AG20443 (cell line): ENCODE results near the gene SMYD1.

ENCODE experiments used
- DNase-seq: peaks from one replicate; pipeline ENCODE4 v3.0.0; 2012; ENCODE audit warnings: low spot score, mixed read lengths

SMYD1 gene

DNA sequence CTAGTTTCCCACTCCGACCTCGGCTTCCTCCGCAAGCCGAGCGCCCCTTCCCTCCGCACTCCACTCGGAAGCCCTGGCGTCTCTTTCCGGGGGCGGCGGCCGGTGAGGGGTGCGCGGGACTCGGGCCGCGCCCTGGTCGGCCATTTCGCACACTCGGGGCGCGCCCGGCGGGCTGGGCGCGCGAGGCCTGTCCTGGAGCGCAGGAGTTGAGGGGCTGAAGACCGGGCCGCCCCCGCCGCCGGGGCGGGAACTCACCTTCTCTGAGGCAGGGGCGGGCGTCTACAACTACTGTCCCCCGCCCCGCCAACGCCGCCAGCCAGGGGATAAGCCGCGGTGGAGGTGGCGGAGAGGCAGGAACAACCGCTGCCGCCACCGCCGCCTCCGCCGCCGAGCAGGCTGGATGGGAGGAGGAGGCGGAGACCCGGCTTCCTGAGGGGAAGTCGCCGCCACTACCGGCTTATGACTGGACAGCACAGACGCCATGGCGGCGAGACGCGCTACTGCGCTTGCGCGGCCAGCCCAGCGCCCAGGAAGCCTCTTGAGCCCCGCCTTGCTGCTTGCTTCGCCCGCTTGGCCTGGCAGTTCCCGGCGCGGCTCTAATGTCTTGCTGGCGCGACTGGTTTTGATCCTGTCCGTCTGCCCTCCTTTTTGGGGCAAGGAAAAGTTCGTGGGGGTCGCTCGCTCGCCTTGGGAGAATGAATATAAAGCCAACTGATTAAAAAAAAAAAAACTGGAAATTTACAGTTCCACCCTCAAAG lies 12.1 kb upstream of the SMYD1 start, which contains the start of gene KRCC1:
Gene KRCC1 (minus strand): TSS at position 413 of the 758 bp plus-strand sequence. CDS start 27,220 bp downstream, outside the sequence.
- DNase-seq: peak; percentile 99

DNA sequence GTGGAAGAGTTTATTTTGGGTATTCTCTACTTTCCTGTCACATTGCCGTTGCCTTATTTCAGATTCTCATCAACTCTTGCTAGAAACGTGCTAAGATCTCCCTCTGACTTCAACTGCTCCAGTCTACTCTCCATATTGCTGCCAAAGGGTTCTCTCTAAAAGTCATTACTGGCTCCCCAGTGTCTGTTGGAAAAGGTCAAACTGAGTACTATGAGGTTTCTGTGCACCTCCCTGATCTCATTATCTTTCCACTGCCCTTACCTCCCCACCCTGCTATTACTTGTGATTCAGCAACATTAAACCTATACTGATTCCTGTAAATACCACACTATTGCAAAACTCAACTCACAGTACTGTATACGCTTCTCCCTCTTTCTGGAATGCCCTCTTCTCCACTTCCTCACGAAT lies 10.2 kb upstream of the SMYD1 start:
- DNase-seq: no peak

DNA sequence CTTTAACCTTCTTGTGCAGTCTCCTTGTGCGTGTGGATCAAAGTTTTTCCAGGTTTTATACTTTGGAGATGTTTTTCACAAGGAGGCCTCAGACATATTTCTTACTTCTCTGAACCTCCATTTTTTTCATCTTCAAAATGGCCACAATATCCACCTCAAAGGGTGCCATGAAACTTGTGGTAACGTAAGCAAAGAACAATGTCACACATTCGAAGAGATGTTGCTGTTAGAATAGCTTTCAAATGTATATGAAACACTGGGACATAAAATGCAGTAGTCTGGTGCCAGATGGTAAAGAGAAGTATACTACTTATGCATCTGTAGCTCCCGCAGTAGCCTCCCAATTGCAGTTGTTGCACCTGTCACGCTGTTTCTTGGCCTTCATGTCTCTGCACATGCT lies 9.4 kb upstream of the SMYD1 start:
- no peak for DNase-seq

GRCh38 chr2:88059979-88060906 lies 7.4 kb upstream of the SMYD1 start:
- peak; percentile 67 for DNase-seq

DNA sequence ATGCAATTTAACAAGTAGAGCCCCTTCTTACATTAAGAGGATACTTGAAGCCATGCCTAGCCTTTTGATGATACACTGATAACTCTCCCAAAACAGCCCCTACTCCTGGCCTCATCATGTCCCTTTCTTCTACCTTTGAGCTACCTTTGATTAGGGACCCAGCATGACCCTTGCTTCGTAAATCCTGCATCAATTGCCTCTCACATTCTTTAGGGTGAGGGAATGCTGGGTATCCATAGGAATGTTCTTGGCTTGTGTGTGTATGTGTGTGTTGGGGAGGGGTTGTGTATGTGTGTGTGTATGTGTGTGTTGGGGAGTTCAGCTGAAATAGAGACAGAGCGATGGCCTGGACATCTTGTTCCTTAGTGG lies 6.7 kb upstream of the SMYD1 start:
- no peak for DNase-seq

- DNase-seq: no peak
Measured at GRCh38 chr2:88061295-88061694, 6.3 kb upstream of the SMYD1 start.

GRCh38 chr2:88066543-88066942 lies 1.1 kb upstream of the SMYD1 start:
- DNase-seq: no peak

DNA sequence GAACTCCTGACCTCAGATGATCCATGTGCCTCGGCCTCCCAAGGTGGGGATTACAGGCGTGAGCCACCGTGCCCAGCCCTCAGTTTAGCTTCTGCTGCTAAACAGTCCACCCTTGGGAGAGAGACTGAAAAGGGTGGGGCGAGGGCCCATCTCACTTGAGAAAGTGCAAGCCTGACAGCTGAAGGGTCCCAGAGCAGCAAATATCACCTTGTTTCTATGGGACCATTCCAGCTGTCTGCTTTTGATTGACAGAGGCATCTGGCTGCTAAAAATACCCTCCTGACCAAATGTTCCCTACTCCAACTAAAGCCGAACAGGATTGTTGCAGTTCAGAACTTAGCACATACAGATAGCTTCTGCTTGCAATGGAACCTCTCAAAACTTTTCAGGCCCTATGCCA lies 436 bp upstream of the SMYD1 start:
- no peak for DNase-seq

- DNase-seq: no peak
Measured at GRCh38 chr2:88068044-88068443, 419 bp downstream of the SMYD1 start.

- DNase-seq: no peak
Measured at GRCh38 chr2:88069117-88069516, 1.5 kb downstream of the SMYD1 start.

GRCh38 chr2:88070055-88070454 lies 2.4 kb downstream of the SMYD1 start:
- DNase-seq: no peak

DNA sequence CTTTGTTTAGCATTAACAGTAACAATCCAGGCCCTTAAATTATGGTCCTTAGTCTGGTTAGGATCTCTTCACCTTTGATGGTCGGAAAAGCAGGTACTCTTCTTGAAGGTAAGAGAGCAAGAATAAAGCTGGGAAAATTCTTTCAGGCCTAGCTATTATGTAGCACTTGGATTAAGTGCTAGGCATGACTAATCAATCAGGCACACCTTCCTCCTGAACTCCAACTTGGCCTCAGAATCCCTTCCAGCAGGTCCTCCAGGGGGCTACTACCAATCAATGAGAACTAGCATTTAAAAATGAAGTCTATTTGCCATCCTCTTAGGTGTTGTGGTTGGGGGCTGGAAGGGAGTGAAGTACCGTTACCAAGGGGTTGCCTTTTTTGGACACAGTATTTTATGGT lies 3.7 kb downstream of the SMYD1 start:
- no peak for DNase-seq

- DNase-seq: no peak
Measured at GRCh38 chr2:88074150-88074549, 6.5 kb downstream of the SMYD1 start.

DNA sequence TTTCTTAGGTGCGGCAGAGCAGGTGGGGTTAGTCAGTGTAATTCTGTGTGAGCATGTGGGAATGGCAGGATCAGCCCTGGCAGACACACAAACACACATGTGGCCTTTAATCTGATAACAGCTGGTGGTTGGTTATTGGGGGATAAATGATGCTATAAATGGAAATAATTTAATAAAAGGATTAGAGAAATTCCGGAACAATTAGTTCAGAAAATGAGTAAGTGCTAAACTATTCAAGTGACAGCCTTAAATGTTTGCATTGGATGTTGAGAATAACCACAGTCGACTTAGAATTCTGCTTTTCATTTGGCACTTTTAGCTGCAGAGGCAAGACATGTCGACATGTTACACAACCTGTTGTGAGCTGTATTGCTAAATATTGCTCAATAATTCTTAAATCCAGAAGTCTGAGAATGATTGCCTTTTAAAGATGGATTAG lies 7.2 kb downstream of the SMYD1 start:
- DNase-seq: peak; percentile 62

DNA sequence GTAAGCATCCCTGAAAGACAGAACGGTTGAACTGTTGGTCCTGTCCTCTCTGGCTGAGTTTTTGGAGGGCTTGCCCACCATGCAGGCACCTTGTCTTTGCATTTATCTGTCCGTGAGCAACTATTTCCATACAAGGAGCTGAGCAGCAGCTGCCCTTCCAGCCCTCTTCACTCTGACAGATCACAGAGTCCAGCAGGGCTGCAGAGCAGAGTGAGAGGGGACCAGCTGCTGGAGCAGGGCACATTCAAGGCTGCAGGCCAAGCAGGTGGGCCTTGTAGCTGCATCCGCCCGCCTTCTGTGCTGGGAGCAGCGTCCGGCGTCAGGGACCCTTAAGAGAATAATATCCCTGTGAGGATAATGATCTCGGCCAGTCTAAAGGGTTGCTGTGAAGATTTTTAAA lies 9.5 kb downstream of the SMYD1 start:
- DNase-seq: no peak

- no peak for DNase-seq
Measured at GRCh38 chr2:88078643-88079172, 11.1 kb downstream of the SMYD1 start.

GRCh38 chr2:88080545-88080944 lies 12.9 kb downstream of the SMYD1 start:
- DNase-seq: no peak

DNA sequence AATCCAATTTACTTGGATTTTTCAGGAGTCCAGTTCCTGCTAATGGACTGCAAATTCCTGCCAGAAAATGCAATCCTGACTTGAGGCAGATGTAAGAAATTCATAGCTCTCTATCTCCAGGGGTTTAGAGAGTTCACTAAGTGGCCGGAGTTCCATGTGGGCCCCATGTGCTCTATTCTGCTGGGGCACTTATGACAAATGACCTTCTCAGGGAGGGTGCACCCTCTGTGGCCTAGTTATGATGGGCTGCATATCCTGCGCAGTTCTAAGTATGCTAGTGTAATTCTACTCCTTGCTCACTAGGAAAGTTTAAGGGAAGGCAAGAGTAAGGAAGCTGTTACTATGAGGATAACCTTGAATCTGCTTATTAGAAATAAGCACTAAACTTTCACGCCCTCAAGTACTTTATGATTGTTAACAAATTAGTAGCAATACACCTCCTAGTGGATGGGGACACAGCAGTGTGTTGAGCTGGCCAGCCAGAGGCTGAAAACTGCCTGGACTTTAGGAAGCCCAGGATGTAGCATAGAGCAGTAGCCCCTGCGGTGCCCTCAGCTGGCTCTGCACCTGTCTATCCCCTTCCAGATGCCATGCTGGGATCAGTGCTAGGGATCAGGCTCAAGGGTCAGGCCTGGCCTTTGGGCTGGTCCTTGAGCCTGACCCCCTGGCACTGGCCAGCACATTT lies 14.4 kb downstream of the SMYD1 start:
- no peak for DNase-seq

GRCh38 chr2:88082781-88083180 lies 15.2 kb downstream of the SMYD1 start:
- no peak for DNase-seq

DNA sequence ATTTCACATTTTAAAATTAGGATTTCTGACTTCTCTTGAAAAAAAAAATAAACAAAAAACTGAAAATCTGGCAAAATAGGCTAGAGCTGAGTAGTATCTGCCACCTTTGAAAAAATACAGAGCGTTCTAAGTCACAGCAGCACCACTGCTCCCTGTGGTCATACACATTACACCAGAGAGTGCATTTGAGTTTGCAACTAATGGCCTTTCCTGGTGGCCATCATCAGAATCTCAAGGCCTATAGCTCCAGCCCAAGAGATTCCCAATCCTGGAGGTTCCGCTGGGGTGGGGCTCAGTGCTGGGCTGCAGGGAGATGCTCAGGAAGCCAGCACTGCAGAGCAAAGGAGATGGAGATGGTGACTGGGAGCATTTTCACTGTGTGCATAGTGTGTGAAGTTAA lies 17.5 kb downstream of the SMYD1 start:
- no peak for DNase-seq

DNA sequence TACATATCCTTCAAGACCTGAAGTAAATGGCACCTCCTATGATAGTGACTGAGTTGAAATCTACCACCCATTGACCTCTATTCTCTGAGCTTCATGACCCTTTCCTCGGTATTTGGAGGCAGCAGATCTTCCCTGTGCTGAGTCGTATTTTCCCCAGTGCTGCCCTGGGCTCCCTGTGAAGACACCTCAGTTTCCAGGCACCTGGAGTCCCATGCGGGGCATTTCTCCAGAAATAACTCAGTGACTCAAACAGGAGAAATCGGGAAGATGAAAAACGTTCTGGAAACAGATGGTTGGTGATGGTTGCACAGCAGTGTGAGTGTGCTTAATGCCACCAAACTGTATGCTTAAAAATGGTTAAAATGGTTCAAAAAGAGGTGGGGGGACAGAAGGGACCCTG lies 18.0 kb downstream of the SMYD1 start:
- no peak for DNase-seq

DNA sequence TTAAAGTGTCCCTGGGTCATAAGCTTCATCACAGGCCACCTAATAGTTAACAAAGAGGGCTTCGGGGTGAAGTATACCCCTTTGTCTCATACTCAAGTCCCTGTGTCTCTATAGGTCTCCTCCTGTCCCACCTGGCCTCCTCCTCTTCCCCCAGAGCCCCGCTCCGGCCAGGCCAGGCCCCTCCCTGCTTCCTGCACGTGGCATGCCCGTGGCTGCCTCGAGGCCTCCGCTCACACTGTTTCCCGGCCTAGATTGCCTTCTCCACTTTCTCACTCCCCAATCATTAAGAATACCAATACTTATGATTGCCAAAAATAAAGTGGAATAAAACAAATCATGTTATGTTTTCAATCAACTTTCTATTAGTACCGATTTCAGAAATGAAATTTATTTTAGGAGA lies 18.8 kb downstream of the SMYD1 start:
- DNase-seq: no peak
